Peyer's patch (tissue), 4 donors: ENCODE data around the gene KCP. TPM values are rescaled to one million over a fixed set of nuclear protein-coding genes. Genes with fewer than 3 reads are reported as not detected.

Experiments
- DNase-seq, 3 donors: peaks; one replicate each; pipeline ENCODE4 v3.0.0-alpha.2; 2017 to 2019
- H3K27ac ChIP-seq, 4 donors: fragments of 200-600 bp; sonication (generic); one replicate each; pipeline ENCODE4 v1.5.1; 2016 to 2019
- H3K27me3 ChIP-seq, 2 donors: fragments of 200-600 bp; sonication (generic); one replicate each; pipeline ENCODE4 v1.5.1; 2019
- H3K36me3 ChIP-seq, 3 donors: fragments of 200-600 bp; sonication (generic); one replicate each; pipeline ENCODE4 v1.5.1; 2016 to 2019
- H3K4me1 ChIP-seq, 4 donors: fragments of 200-600 bp; sonication (generic); one replicate each; pipeline ENCODE4 v1.5.1; 2016 to 2019
- H3K4me3 ChIP-seq, 4 donors: fragments of 200-600 bp; sonication (generic); 1 replicate in 3 of 4; 2 replicates in 1 of 4; pipeline ENCODE4 v1.5.1; 2016 to 2019; ENCODE audit warnings: mild to moderate bottlenecking in 1 of 4
- H3K9me3 ChIP-seq, 4 donors: fragments of 200-600 bp; sonication (generic); one replicate each; pipeline ENCODE4 v1.5.1; 2016 to 2019; ENCODE audit warnings: mild to moderate bottlenecking in 1 of 4
- POLR2A ChIP-seq, 2 donors: fragments of 450-650 bp; IDR thresholded peaks; one replicate each; pipeline ENCODE4 v1.5.1; 2017; ENCODE audit warnings: antibody characterized with exemption in 2 of 2, mild to moderate bottlenecking in 2 of 2, moderate library complexity in 2 of 2
- total RNA-seq, 4 donors: library from RNA; depleted of rRNA; stranded (reverse); fragments of >200 nt; gene quantifications; one replicate each; pipeline ENCODE4 v1.1.0, GENCODE V29; 2016
- TF ChIP-seq, protein P1 (sequence below), 6 experiments: fragments of 450-650 bp in 4 of 6; fragments of 200-600 bp in 2 of 6; sonication (generic) in 1 of 6; IDR thresholded peaks; one replicate each; pipeline ENCODE4 v1.5.1; 2017 to 2019; ENCODE audit warnings: antibody characterized with exemption in 6 of 6, mild to moderate bottlenecking in 3 of 6, moderate library complexity in 1 of 6

KCP gene
- total RNA-seq, 4 donors from 2014 or later, result 3.3 to 14.1 (median 6.7) TPM

DNA sequence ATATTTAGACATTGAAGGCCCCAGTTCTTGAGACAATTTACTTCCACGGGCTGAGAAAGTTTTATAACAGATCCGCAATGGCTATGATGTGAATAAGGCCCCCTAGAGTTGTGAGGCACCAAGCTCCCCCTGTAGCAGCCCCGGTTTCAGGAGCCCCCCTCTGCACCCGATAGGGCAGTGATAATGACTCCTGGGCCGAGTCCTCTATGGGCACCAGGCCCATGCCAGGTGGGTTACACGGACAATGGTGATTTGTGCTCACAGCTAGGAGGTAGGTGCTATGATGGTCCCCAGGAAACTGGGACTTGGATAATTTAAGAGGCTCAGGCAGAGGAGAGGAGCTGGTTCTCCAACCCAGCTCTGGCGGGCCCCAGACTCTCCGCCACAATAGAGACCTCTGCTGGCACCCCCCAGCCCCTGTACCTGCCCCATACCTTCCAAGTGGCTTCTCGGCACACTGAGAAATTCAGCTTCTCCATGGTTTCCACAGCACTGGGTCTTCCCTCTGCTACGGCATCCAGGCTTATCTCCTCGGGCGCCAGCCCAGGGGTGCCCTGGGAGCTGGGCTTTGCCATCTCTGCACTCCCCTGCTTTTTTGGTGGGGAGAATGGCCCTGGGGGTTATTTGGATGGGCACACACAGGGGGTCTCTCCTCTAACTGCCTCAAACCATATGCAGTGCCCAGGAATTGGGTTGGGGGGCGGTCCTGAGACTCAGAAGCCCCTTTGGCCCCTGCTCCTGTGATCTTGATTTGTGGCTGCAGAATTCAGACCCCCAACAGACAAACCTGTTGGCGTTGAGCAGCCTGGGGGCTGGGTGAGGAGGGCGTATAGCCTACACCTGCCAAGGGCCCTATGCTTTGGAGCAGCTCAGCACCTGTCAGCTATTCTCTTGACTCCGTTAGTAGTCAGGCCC is 12.2 kb upstream of the KCP start:
- H3K9me3 ChIP-seq, result no peaks in the 10 kb centered on the region
- no peaks in the 10 kb centered on the region for H3K4me1 ChIP-seq
- no peaks in the 10 kb centered on the region for H3K36me3 ChIP-seq
- H3K27ac ChIP-seq, result no peak overlapping the region
- no peaks in the 10 kb centered on the region for H3K27me3 ChIP-seq
- H3K4me3 ChIP-seq, result no peak overlapping the region
- TF ChIP-seq POLR2A (IDR thresholded peaks at IDR 0.05), result no peak
- TF ChIP-seq, protein P1, sequence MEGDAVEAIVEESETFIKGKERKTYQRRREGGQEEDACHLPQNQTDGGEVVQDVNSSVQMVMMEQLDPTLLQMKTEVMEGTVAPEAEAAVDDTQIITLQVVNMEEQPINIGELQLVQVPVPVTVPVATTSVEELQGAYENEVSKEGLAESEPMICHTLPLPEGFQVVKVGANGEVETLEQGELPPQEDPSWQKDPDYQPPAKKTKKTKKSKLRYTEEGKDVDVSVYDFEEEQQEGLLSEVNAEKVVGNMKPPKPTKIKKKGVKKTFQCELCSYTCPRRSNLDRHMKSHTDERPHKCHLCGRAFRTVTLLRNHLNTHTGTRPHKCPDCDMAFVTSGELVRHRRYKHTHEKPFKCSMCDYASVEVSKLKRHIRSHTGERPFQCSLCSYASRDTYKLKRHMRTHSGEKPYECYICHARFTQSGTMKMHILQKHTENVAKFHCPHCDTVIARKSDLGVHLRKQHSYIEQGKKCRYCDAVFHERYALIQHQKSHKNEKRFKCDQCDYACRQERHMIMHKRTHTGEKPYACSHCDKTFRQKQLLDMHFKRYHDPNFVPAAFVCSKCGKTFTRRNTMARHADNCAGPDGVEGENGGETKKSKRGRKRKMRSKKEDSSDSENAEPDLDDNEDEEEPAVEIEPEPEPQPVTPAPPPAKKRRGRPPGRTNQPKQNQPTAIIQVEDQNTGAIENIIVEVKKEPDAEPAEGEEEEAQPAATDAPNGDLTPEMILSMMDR (IDR thresholded peaks at IDR 0.05), result no peak
- DNase-seq, result peak in 2 of 3 donors; percentile 16 to 34

DNA sequence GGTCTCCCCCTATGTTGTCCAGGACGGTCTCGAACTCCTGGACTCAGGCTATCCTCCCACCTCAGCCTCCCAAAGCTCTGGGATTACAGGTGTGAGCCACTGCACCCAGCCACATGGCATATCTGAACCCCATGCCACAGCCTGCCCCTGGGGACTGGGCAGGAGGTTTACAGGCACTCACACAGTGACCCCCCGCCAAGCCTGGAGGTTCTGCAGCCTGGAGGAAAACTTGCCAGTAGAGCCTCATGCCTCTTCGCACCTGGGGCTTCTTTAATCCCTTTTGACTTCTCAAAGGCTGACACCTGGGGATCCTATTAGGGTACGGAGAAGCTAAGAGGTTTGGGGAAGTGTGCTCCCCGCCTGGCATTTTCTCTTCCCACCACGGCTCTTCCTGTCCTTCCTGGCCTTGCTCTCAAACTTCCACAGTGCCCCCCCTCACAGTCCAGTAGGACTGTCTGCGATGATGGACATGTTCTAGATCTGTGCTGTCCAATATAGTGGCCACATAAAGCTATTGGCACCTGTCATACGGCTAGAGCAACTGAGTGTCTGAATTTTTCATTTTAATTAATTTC is 11.4 kb upstream of the KCP start:
- H3K36me3 ChIP-seq, result no peaks in the 10 kb centered on the region
- DNase-seq, result peak in 2 of 3 donors; percentile 10 to 18
- H3K9me3 ChIP-seq, result no peaks in the 10 kb centered on the region
- no peak overlapping the region for H3K27ac ChIP-seq
- no peak for TF ChIP-seq POLR2A (IDR thresholded peaks at IDR 0.05)
- TF ChIP-seq, protein P1 (IDR thresholded peaks at IDR 0.05), result no peak
- H3K27me3 ChIP-seq, result no peaks in the 10 kb centered on the region
- H3K4me1 ChIP-seq, result no peaks in the 10 kb centered on the region
- no peak overlapping the region for H3K4me3 ChIP-seq

DNA sequence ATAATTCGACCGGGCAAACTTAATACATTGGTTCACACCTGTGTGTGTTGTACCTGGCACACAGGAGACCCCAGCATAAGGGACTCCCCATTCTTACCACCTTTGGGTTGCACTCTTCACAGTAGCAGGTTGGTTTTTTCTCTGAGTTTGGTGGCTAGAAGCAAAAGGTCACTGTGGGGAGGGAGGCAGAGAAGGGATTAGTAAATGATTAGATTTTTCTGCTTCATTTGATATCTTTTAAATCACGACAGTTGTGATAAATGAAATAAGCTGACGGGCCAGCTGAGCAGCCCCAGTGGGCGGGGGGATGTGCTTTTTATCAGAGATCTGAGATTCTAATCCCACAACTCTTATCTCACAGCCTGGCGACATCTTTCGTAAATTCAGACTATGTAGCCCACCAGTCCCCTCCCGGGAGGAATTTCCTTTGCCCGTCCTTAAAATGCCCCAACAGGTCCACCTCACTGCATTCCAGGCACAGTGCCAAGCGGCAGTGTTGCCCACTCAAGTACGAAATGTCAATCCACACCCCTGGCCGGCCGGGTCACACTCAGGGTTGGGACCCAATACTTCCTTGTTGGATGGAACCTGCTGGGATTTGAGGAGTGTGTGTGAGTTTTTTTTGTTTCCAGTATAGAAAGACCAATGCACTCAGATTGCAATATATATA is 10.5 kb upstream of the KCP start:
- H3K27me3 ChIP-seq, result no peaks in the 10 kb centered on the region
- H3K27ac ChIP-seq, result no peak overlapping the region
- no peak overlapping the region for H3K4me3 ChIP-seq
- H3K4me1 ChIP-seq, result no peaks in the 10 kb centered on the region
- no peaks in the 10 kb centered on the region for H3K9me3 ChIP-seq
- peak in 2 of 3 donors; percentile 28 to 44 for DNase-seq
- TF ChIP-seq POLR2A (IDR thresholded peaks at IDR 0.05), result no peak
- TF ChIP-seq, protein P1 (IDR thresholded peaks at IDR 0.05), result no peak
- H3K36me3 ChIP-seq, result no peaks in the 10 kb centered on the region

DNA sequence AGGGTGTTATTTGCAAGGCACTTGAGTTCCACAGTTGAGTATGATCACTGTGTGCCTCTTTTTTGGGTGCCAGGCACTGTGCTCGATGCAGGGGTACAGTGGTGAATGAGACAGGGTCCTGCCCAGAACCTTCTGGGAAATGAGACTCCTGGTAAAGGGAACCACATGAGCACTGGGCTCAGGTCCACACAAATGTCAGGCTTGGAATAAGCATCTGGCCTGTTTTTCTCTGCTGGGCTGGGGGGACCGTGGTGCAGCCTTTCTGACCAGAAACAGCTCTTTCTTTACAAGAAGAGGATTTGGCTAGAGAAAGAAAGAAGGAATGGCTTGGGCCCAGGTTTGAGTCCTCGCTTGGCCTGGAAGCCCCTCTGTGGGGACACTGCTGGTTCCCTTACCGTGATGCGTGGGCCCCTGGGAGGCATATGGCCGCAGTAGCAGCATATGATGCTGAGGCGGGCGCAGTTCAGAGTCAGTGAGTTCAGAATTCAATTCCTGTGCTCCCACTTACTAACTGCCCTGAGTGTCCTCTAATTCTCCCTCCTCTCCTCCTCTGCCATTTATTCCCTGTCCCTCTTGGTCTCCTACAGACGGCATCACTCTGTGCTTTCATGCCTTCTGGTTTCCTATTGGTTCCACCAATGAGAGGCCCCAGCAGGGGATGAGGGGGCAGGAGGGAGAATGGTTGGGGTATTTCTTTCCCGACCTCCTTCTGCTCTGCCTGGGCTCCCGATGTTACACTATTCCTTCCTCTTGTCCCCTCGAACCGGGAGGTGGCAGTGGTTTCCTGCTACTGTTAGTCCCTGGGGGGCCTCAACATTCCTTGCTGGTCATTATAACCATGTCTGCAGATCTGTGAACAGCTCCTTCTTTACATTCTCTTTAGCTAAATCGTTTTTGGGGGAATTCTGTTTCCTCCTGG is 9.6 kb upstream of the KCP start:
- peak in 2 of 3 donors; percentile 9 to 30 for DNase-seq

More for the DNA sequence above, 9.6 kb upstream of the KCP start:
- Histone ChIP-seq H3K9me3 (no peaks in the 10 kb centered on the region), H3K27ac (peak overlapping the region in 1 of 4 donors; percentile 17), H3K36me3 (no peaks in the 10 kb centered on the region), H3K4me1 (peaks cover 0 to 5% (median 0%) of the 10 kb centered on the region in 4 donors), H3K27me3 (peaks cover 0 to under 1% of the 10 kb centered on the region in 2 donors), H3K4me3 (no peak overlapping the region)
- TF ChIP-seq, protein P1 (IDR thresholded peaks at IDR 0.05), result no peak
- TF ChIP-seq POLR2A (IDR thresholded peaks at IDR 0.05), result no peak
